Tibial nerve (tissue), 4 donors: ENCODE measurements around the gene GDPGP1. TPM values are rescaled to one million over a fixed set of nuclear protein-coding genes. Genes with fewer than 3 reads are reported as not detected.

Source experiments
- DNase-seq, 2 donors: peaks; one replicate each; pipeline ENCODE4 v3.0.0-alpha.2; 2019; ENCODE audit warnings: low spot score in 2 of 2
- H3K27ac ChIP-seq, 4 donors: fragments of 200-600 bp; sonication (generic) in 3 of 4; one replicate each; pipeline ENCODE4 v1.5.1; 2017 to 2019; ENCODE audit warnings: mild to moderate bottlenecking in 1 of 4
- H3K27me3 ChIP-seq, 2 donors: fragments of 200-600 bp; sonication (generic) in 1 of 2; one replicate each; pipeline versions ENCODE4 v1.5.1 to v1.6.0; 2017 to 2019
- H3K36me3 ChIP-seq, 3 donors: fragments of 200-600 bp; sonication (generic); one replicate each; pipeline ENCODE4 v1.5.1; 2018 to 2019
- H3K4me1 ChIP-seq, 4 donors: fragments of 200-600 bp; sonication (generic) in 3 of 4; one replicate each; pipeline ENCODE4 v1.5.1; 2017 to 2019
- H3K4me3 ChIP-seq, 4 donors: fragments of 200-600 bp; sonication (generic) in 3 of 4; one replicate each; pipeline ENCODE4 v1.5.1; 2017 to 2019; ENCODE audit warnings: mild to moderate bottlenecking in 1 of 4, moderate library complexity in 1 of 4
- H3K9me3 ChIP-seq, 4 donors: fragments of 200-600 bp; sonication (generic) in 3 of 4; one replicate each; pipeline ENCODE4 v1.5.1; 2017 to 2019
- CTCF ChIP-seq, 5 experiments: fragments of 200-600 bp in 3 of 5; fragments of 450-650 bp in 2 of 5; sonication (generic) in 3 of 5; IDR thresholded peaks; one replicate each; pipeline ENCODE4 v1.5.1; 2016 to 2019; ENCODE audit warnings: antibody characterized with exemption in 5 of 5, mild to moderate bottlenecking in 3 of 5, moderate library complexity in 2 of 5
- EP300 ChIP-seq, 2 donors: sonication (generic); formaldehyde crosslinking; IDR thresholded peaks; one replicate each; pipeline ENCODE4 v1.6.1; 2017; ENCODE audit warnings: antibody characterized with exemption in 2 of 2, mild to moderate bottlenecking in 1 of 2
- POLR2A ChIP-seq, 2 donors: fragments of 450-650 bp; IDR thresholded peaks; one replicate each; pipeline ENCODE4 v1.6.1; 2017; ENCODE audit warnings: antibody characterized with exemption in 2 of 2, mild to moderate bottlenecking in 2 of 2, moderate library complexity in 2 of 2
- WGBS, 2 donors: methylation state at CpG; one replicate each; pipeline ENCODE4 v1.1.5; 2018; 5-methylcytosine and 5-hydroxymethylcytosine counted together
- total RNA-seq, 4 donors: library from RNA; depleted of rRNA; stranded (reverse); fragments of >200 nt; gene quantifications; one replicate each; pipeline ENCODE4 v1.1.0, GENCODE V29; 2016

Gene GDPGP1
- total RNA-seq, 4 donors from 2014 or later = 1.4 to 6.9 (median 4.9) TPM

DNA sequence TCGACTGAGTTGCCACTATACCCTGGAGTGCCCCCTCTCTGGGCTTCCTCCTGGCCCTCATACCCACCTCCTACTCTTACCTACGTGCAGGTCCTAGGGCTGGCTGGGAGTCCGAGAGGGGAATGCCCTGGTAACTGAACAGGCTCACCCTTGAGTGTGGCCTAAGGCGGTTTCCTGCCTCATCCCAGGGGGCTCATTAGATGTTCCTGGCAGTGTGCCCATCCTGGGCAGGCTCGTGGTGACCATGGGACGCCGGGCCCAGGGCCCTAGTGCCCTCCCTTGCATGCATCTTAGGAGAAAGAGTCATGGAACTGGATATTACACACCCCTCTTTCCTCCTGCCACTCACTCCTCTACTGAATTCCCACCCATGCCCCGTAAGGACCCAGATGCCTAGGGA is 30.1 kb upstream of the GDPGP1 start:
- Histone ChIP-seq H3K27me3 (no peaks in the 10 kb centered on the region), H3K36me3 (peaks cover 0 to 23% (median 0%) of the 10 kb centered on the region in 3 donors), H3K4me1 (peaks cover 0 to 75% (median 44%) of the 10 kb centered on the region in 4 donors), H3K9me3 (no peaks in the 10 kb centered on the region), H3K27ac (peak overlapping the region; percentile 16 to 88 (median 62)), H3K4me3 (peak overlapping the region in 1 of 4 donors; percentile 0)
- 40 to 43% methylated on average over 8 of the region's 8 CpGs for WGBS, 2 donors
- TF ChIP-seq EP300 (IDR thresholded peaks at IDR 0.05) (peak in 1 of 2 donors; percentile 28), CTCF (IDR thresholded peaks at IDR 0.05) (no peak), POLR2A (IDR thresholded peaks at IDR 0.05) (no peak)
- DNase-seq = no peak

DNA sequence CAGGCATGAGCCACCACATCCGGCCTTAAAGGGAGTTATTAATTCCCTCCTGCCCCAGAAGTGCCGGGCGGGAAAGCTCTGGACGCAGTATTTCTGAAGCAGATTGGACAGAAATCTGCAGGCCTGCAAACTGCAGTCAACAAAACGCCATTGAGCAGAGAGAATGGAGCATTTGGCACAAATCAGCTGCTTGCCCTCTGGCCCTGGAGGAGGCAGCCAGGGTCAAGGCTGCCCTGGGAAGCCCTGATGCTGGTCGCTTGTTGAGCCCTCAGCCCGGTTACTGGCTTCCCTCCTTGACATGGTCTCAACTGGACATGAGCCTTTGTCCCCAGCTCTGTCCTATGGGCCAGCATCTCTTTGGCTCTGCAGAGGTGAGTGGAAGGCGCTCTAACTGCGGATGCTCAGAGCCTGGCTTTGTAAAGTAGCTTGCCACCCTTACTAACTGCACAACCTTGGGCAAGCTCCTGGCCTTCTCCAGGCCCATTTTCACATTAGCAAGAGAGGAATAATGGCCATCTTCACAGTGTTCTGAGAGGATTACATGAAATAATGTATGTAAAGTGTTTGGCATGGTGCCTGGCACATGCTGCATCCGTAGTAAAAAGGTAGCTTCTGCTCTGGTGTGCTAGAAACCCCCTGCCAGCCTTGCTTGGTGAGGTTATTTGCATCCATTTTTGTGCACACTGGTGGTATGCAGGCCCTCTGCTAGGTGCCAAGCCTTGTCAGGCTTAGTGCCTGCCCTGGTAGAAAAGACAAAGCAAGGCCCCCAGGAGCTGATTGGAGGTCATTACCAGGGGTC is 28.8 kb upstream of the GDPGP1 start:
- no peak overlapping the region for H3K4me3 ChIP-seq
- peaks cover 0 to 65% (median 44%) of the 10 kb centered on the region in 4 donors for H3K4me1 ChIP-seq
- 54 to 58% methylated on average over 6 to 9 of the region's 10 CpGs for WGBS, 2 donors
- peak in 1 of 2 donors; percentile 52 for TF ChIP-seq EP300 (IDR thresholded peaks at IDR 0.05)
- no peak for TF ChIP-seq POLR2A (IDR thresholded peaks at IDR 0.05)
- no peak for TF ChIP-seq CTCF (IDR thresholded peaks at IDR 0.05)
- H3K36me3 ChIP-seq = peaks cover 0 to 35% (median 0%) of the 10 kb centered on the region in 3 donors
- no peaks in the 10 kb centered on the region for H3K27me3 ChIP-seq
- DNase-seq = no peak
- no peaks in the 10 kb centered on the region for H3K9me3 ChIP-seq
- peak overlapping the region in 2 of 4 donors; percentile 36 to 87 for H3K27ac ChIP-seq

- Histone ChIP-seq H3K4me1 (peaks cover 0 to 63% (median 42%) of the 10 kb centered on the region in 4 donors), H3K27me3 (no peaks in the 10 kb centered on the region), H3K27ac (peak overlapping the region in 2 of 4 donors; percentile 36 to 87), H3K4me3 (no peak overlapping the region), H3K36me3 (peaks cover 0 to 36% (median 0%) of the 10 kb centered on the region in 3 donors), H3K9me3 (no peaks in the 10 kb centered on the region)
- TF ChIP-seq POLR2A (IDR thresholded peaks at IDR 0.05) = no peak
- TF ChIP-seq CTCF (IDR thresholded peaks at IDR 0.05) = no peak
- peak in 1 of 2 donors; percentile 28 for TF ChIP-seq EP300 (IDR thresholded peaks at IDR 0.05)
- WGBS, 2 donors = 67 to 73% methylated on average over 5 of the region's 5 CpGs
- DNase-seq = no peak
Observed at GRCh38 chr15:90205886-90206285, 28.1 kb upstream of the GDPGP1 start.

GRCh38 chr15:90207252-90207651 is 26.8 kb upstream of the GDPGP1 start:
- Histone ChIP-seq H3K4me3 (no peak overlapping the region), H3K27me3 (no peaks in the 10 kb centered on the region), H3K9me3 (no peaks in the 10 kb centered on the region), H3K27ac (no peak overlapping the region), H3K36me3 (peaks cover 0 to 36% (median 0%) of the 10 kb centered on the region in 3 donors), H3K4me1 (peaks cover 0 to 68% (median 45%) of the 10 kb centered on the region in 4 donors)
- no peak for TF ChIP-seq EP300 (IDR thresholded peaks at IDR 0.05)
- TF ChIP-seq CTCF (IDR thresholded peaks at IDR 0.05) = no peak
- no peak for TF ChIP-seq POLR2A (IDR thresholded peaks at IDR 0.05)
- WGBS, 2 donors = 91 to 92% methylated on average over 6 of the region's 6 CpGs
- DNase-seq = no peak

DNA sequence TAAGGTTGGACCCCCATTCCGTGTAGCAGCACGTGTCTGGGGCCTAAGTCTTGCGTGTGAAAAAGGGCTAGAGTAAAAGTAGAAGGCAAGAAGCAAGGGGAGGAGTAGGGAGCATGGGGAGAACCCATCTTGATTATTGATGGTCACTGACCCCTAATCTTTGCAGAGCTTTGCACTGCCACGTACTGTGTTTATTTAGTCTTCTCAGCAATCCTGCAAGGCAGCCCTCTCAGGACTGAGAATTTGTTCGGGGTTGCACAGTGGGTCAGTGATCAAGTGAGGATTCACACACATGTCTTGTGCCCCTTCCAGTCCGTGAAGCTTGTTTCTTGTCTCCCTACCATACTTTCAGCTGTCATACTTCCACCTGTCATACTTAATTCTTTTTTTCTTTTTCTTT is 25.7 kb upstream of the GDPGP1 start:
- DNase-seq = no peak
- TF ChIP-seq EP300 (IDR thresholded peaks at IDR 0.05) (no peak), POLR2A (IDR thresholded peaks at IDR 0.05) (no peak), CTCF (IDR thresholded peaks at IDR 0.05) (no peak)
- Histone ChIP-seq H3K9me3 (no peaks in the 10 kb centered on the region), H3K36me3 (peaks cover 0 to 36% (median 0%) of the 10 kb centered on the region in 3 donors), H3K4me1 (peaks cover 0 to 68% (median 46%) of the 10 kb centered on the region in 4 donors), H3K27ac (no peak overlapping the region), H3K4me3 (no peak overlapping the region), H3K27me3 (no peaks in the 10 kb centered on the region)
- 81 to 86% methylated on average over 6 of the region's 6 CpGs for WGBS, 2 donors
